ENCODE measurements around the gene CAPSL.

GRCh38 chr5:35924122-35924949, 14.1 kb downstream of the CAPSL start:
- TF ChIP-seq CTCF (conservative IDR thresholded peaks at IDR 0.05; ENCODE audit: low read depth, low read length) (no peak), EZH2 (IDR thresholded peaks at IDR 0.05; ENCODE audit: borderline replicate concordance, low read depth, low read length, poor library complexity, severe bottlenecking) (no peak)

Measured in A673 (cell line).